GM21390 (cell line): ENCODE data around the gene CLCN1.
"Not testable (repeated sequence)": the region's sequence is repeated elsewhere in the genome, so short reads cannot be mapped to it uniquely, and the experiment has no call there.

Experiments
- ATAC-seq: cut with Tn5 transposase; IDR thresholded peaks from one replicate; pipeline ENCODE4 v1.9.1; 2021; ENCODE audit not compliant: unreplicated experiment

CLCN1 gene

DNA sequence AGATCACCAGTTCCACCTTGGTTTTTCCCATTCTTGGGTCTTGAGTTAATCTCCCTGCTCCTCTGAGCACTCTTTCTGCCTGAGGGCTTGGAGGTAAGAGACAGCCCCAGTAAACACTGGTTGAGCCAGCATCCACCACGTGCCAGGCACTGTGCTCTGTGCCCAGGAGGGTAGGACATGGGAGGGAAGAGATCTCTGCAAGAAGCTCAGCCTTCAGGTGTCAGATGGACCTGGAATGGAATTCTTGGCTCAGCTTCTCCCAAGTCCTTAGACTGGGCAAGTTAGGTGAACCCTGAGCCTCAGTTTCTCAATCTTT, 67.7 kb downstream of the CLCN1 start:
- ATAC-seq, result no peak

DNA sequence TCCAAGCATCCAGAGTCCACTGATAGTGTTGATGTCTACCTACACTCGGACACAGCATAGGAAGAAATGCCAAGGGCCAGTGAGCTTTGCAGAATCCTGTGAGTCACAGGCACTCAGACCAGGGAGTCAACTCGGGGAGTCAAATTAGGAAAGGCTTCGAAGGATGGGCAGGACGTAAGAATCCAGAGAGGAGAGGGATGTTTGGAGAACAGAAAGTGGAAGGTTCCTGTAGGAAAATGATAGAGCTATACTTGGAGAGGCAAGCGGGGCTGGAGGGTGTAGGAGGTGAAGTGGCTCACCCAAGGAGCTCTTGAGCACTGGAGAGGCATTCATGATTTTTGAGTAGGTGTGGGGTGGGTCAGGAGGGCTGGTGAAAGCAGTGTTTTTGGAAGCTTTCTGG, 68.2 kb downstream of the CLCN1 start:
- no peak for ATAC-seq

DNA sequence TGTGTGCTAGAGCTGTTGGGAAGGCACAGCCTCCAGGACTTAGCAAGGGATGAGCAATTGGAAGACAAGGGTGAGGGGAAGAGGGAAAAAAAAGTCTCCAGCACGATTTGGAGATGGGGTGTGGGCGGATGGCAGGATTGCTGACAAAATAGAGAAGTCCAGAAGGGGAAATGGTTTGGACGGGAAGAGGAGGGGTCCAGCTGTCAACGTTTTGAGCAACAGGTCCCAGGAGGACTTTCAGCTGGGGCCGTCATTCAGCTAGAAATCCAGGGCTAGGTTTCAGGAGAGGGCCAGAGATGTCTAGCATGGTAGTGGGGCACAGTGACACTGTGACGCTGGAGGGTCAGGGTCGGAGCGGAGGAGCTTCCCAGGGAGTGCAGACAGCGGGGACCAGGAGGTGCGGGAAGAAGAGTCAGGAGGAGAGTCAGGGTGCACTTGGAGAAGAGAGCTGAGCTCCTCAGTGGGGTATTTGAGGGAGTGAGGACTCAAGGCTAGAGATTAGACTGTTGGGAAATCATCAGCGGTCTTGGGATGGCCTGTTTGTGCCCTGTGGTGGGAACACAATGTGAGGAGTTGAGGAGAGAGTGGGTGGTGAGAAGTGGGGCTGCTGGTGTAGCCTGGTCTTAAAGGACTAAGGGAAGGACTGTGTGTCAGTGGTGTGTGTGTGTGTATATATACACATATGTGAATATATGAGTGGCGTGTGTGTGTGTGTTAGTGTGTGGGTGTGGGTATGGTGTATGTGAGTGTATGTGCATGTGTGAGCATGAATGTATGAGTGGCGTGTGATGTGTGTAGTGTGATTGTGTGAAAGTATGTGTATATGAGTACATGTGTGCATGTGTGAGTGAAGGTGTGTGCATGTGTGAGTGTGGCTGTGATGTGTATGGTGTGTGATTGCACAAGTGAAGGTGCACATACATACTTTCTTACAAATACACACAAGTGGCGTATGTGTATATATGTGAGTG, 69.0 kb downstream of the CLCN1 start:
- ATAC-seq, result no peak

DNA sequence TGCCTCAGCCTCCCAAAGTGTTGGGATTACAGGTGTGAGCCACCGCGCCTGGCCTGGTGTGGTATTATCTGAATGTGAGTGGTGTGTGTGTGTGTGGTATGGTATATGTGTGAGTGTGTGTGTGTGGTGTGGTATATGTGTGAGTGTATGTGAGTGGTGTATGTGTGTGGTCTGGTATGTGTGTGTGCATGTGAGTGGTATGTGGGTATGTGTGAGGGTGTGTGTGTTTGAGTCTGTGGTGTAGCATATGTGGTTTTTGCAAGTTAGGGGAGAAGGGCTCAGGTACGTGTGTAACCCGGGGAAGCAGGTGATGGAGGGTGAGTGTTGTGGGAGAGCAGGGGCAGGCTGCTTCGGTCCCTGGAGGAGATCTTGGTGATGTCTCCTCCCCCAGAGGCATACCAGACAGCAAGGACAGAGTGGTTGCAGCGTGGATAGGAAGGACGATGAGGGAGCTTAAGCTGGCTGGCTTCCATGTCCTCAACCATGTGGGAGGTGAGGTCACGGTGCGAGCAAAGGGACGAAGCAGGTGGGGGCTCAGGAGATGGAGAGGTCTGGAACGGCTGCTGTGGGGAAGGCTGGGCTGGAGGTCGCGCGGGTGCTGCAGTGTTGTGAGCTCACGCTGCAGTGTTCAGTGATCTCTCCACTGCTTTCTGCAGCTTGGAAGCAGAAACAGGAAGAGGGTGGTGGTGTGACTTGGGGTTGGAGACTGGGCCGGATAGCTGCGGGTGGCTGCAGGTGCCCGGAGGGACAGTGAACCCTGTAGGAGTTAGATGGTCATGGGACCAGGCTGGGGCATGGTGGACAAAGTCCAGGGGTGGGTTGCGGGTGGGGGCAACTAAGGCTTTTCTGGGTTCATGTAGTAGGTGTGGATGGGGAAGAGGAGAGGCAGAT, 70.2 kb downstream of the CLCN1 start:
- ATAC-seq, result no peak

DNA sequence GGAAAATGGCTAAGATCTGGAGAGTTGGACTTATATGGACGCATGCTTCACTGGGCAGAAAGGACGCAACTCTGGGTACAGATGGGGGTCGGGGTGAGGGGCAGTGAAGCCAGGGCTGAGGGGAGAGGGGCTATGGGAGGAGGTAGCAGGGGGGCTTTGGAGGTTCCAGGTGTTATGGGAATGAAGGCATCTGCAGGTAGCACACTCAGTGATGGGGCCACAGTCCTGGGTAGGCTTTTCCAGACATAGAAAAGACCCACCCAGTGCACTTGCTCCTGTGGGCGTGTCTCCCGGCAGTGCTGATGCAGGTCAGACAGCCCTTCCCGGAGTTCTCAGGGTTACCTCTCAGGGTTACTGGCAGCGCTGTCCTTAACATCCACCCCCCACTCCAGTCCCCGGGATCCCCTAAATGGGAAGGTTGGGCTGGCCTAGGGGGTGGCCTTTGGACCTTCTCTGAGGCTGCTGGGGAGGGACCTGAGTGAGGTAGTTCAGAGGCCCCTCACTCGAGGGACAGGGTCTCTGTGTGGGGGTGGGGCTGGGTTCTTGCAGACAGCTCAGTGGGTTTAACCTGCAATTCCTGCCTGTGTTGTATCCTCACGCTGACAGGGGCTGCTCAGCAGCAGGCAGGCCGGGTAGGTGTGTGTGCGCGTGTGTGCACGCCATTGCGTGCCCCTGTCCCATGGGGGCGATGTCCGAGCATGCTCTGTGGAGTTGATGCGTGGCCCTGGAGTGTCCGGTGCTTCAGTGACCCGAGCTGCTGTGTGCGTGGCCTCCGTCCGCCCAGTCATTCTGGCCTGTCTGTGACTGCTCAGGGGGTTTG, 71.5 kb downstream of the CLCN1 start:
- ATAC-seq, result no peak

DNA sequence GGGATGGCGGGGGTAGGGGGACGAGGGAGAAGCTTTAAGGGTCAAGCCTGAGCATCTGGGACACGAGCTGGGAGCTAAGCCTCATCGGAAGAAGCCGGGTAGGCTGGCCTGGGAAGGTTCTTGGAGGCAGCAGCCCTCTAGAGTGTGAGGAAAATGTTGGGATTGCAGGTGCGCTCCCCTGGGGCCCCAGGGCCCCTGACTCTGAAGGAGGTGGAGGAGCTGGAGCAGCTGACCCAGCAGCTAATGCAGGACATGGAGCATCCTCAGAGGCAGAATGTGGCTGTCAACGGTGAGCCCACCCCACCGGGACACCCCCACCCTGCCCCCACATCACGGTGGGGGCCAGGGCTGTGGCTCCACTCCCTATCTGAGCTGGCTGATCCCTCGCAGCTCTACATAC, 72.1 kb downstream of the CLCN1 start:
- ATAC-seq, result no peak

DNA sequence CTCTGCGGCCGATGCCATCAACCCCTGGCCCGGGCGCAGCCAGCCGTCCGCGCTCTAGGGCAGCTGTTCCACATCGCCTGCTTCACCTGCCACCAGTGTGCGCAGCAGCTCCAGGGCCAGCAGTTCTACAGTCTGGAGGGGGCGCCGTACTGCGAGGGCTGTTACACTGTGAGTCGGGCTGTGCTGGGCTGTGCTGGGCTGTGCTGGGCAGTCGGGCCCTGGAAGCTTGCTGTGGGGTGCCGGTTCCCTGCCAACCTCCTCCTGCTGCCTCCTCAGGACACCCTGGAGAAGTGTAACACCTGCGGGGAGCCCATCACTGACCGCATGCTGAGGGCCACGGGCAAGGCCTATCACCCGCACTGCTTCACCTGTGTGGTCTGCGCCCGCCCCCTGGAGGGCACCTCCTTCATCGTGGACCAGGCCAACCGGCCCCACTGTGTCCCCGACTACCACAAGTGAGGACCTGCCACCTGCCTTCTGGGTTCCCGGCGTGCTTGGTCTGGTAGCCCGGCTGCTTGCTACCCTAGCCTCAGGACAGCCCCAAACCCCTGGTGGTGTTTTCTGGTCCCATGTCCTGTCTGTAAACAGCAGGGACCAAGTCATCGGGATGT, 72.7 kb downstream of the CLCN1 start:
- no peak for ATAC-seq

DNA sequence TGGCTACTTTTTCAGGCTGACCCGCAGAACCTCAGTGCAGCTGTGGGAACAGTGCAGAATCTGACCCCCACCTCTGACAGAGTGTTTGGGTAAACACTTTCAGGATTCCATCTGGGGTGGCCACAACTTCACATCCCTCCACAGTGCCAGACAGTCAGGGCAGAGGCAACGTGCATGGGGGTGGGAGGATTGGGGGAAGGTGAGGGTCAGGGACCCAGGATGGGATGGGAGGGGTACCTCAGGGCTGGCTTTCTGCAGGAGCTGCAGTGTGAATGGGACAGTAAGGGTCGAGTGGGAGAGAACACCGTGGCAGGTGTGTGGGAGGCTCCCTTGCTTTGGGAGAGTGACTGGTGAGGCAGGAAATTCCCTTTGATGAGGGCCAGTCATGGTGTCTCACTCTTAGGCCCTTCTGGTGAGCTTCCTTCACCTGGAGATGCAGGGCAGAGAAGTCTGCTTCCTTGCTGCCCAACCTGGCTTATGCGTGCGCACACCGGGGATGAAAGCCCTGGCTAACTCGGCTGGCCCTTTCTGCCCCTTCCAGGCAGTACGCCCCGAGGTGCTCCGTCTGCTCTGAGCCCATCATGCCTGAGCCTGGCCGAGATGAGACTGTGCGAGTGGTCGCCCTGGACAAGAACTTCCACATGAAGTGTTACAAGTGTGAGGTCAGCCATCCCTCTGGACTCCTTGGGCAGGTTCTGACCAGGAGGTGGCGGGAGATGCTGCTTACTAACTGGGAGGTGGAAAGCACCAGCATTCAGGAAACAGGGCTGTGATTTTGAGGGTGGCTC, 73.6 kb downstream of the CLCN1 start:
- ATAC-seq, result no peak

DNA sequence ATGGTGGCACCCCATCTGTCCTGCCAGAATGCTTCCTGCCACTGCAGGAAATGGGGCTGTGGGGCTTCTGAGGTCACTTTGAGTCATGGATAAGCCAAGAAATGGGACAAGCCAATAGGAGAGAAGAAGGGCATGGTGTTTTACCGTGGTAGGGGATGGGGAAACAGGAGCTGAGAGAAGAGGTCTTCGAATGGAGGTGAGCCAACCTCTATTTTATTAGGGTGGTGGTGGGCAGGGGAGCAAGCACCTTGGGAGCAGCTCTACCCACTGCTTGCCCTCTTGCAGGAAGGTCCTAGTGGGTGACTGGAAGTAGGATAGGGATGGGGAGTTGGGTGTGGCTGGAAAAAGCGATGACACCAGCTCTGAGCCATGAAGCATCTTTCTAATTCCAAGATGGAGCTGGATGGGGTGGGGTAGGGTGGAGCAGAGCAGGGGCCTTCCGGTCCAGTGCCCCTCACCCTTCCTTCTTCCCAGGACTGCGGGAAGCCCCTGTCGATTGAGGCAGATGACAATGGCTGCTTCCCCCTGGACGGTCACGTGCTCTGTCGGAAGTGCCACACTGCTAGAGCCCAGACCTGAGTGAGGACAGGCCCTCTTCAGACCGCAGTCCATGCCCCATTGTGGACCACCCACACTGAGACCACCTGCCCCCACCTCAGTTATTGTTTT, 74.3 kb downstream of the CLCN1 start:
- ATAC-seq, result no peak

DNA sequence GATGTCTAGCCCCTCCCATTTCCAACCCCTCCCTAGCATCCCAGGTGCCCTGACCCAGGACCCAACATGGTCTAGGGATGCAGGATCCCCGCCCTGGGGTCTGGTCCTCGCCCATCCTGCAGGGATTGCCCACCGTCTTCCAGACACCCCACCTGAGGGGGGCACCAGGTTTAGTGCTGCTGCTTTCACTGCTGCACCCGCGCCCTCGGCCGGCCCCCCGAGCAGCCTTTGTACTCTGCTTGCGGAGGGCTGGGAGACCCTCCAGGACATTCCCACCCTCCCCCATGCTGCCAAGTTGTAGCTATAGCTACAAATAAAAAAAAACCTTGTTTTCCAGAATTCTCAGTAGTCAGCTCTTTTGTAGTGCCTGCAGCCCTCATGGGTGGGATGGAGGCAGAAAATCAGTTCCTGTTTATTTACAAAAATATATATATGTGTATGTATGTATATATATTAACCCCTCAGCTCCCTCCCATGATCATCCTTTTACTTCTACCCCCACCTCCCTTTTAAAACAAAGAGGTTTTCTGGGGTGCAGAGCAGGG, 74.9 kb downstream of the CLCN1 start:
- ATAC-seq, result no peak

DNA sequence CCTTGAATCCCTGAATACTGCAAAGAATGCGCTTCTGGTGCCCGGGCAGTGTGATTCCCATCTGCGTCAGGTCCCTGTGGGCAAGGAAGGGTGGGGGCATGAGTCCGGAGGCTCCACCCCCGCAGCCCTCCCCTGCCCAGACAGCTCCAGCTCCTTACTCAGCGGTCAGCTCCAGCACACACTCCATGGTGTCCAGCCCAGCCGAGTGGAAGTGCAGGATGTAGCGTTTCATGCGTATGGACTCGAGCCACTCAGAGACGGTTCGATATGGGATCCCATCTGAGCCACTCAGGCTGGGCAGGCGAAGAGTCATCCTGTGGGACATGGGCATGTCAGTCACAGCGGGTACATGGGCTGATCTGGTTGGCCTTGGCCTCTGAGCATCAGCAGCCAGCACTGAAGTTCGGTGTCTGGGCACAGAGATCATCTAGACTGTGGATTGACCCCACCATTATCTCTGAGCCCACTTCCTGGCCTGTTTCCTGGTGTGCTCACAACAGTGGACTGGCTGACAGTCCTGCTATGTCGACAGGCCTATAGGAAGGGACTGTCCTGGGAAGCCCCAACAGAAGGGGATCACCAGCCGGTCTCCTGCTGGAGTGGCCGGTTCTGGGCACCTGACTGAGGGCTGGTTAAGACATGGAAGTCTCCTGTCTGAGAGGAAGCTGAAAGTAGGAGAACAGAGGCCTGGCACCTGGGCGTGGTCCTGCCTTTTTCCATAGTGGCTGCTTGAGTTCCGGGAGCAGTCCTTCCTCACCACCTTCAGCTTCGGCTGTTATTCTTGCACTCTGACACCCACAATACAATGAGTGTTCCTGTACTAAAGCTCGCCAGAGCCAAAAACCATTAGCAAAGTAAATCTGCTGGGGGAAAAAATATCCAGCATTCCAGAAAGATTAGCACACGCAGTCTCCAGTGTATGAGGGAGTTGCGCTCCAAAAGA, 75.8 kb downstream of the CLCN1 start:
- no peak for ATAC-seq

DNA sequence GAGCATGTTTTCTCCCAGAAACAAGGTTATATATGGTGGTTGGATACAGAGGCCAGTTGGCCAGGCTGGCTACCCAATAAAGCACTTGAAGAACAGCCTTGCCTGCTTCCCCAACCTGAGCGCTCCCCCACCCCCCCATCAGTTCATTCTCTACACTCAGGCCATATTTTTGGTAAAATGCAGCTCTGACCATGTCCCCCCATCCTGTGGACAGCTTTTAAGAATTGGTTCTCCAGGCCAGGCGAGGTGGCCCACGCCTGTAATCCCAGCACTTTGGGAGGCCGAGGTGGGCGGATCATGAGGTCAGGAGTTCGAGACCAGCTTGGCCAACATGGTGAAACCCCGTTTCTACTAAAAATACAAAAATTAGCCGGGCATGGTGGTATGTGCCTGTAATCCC, 76.5 kb downstream of the CLCN1 start:
- ATAC-seq, result not testable (repeated sequence)

DNA sequence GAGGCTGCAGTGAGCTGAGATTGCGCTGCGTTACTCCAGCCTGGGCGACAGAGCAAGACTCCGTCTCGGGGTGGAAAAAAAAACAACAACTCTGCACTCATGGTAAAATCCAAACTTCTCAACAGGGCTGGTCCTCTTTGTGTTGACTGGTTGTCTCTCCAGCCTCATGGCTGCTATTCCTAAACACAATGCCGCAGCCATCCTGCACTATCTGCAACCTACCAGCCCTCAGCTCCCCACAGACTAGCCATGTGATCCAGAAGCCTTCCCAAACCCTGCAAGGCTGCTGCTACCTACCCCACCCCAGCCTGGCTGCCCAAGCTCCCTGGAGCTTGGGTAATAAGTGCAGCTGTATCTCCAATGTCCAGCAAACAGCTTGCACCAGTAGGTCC, 77.0 kb downstream of the CLCN1 start:
- no peak for ATAC-seq

DNA sequence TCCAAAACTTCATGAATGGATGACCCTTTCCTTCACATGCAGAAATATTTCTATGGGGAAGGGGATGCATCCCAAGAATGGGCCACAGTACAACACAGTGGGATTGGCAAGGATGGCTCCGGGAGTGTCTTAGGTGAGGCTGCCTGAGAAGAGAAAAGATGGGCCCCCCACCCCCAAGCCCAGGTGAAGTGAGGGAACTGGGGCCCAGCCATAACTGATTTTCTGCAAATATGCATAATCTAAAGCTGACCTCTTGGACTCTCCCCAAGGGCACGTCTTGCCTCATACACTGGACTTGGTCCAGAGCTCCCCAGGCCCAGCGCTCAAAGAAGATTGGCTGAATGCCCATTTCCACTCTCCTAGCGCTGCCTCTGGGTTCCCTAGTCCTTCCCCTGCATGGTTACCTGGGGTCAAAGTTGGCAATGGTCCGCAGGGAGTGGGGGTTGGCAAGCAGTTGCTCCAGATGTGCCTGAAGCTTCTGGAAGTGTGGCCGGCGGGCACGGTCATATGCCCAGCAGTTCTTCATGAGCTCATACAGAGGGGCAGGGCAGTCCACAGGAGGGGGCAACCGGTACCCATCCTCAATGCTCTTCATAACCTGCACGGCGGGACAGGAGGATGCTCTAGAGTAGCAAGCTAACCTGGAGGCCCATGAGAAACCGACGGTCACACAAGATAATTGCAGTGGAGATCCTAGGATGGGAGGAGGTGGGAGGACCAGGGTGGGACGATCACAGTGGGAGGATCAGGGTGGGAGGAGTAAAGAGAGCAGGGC, 77.5 kb downstream of the CLCN1 start:
- ATAC-seq, result no peak

DNA sequence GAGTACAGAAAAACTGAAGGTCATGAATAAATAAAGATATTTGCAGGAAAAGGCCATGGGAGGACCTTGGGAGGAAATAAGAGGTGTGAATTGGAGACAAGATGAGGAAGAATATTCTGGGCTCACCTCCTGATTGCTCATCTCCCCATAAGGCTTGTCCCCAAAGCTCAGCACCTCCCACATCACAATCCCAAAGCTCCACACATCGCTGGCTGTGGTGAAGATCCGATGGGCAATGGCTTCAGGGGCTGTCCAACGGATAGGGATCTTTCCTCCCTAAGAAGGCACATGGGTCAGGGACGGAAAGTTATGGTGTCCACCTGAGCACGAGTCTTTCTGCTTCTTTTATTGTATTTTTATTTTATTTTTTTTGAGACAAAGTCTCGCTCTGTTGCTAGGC, 78.2 kb downstream of the CLCN1 start:
- no peak for ATAC-seq

DNA sequence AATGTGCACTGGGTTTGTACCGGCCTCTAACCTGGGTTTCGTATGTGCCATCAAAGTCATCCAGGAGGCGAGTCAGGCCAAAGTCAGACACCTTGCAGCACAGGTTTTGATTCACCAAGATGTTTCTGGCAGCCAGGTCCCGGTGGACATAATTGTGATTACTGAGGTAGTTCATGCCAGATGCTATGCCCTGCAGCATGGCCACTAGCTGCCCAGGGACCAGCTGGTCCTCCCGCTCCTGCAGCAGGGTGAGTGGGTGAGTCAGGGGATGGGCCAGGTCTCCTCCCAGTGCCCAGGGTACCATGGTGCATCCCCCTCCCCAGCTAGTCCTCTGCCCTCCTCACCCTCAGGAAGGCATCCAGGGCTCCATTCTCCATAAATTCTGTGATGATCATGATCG, 78.9 kb downstream of the CLCN1 start:
- ATAC-seq, result no peak
